Mucosa of gallbladder (tissue), 1 donor: ENCODE data around the gene RAX. TPM values are rescaled to one million over a fixed set of nuclear protein-coding genes. Genes with fewer than 3 reads are reported as not detected.

ENCODE experiments used
- DNase-seq: peaks from one replicate; pipeline ENCODE4 v3.0.0-alpha.2; 2020; ENCODE audit warnings: low spot score
- total RNA-seq: library from RNA; stranded (reverse); gene quantifications from one replicate; pipeline ENCODE4 v1.2.1, GENCODE V29; 2021
- donor health status: DM: no; HTN: no; CAD: no.

RAX gene
- total RNA-seq, 1 donor from 2014 or later, result not detected

- DNase-seq, result peak; percentile 52
Observed at GRCh38 chr18:59249199-59249774, 24.0 kb downstream of the RAX start.

GRCh38 chr18:59246796-59247195 is 26.5 kb downstream of the RAX start:
- DNase-seq, result no peak

GRCh38 chr18:59242906-59243305 is 30.3 kb downstream of the RAX start:
- DNase-seq, result no peak

- DNase-seq, result no peak
Observed at GRCh38 chr18:59239642-59240041, 33.6 kb downstream of the RAX start.

- no peak for DNase-seq
Observed at GRCh38 chr18:59238385-59238784, 34.9 kb downstream of the RAX start.

- DNase-seq, result no peak
Observed at GRCh38 chr18:59233017-59233410, 40.2 kb downstream of the RAX start.

- no peak for DNase-seq
Observed at GRCh38 chr18:59232309-59233016, 40.8 kb downstream of the RAX start.

- no peak for DNase-seq
Observed at GRCh38 chr18:59231877-59232276, 41.4 kb downstream of the RAX start.

GRCh38 chr18:59231114-59231513 is 42.1 kb downstream of the RAX start:
- DNase-seq, result no peak

GRCh38 chr18:59229701-59230443 is 43.4 kb downstream of the RAX start:
- DNase-seq, result no peak

- no peak for DNase-seq
Observed at GRCh38 chr18:59229191-59229590, 44.1 kb downstream of the RAX start.

- no peak for DNase-seq
Observed at GRCh38 chr18:59228351-59228750, 44.9 kb downstream of the RAX start.

GRCh38 chr18:59222341-59222740 is 50.9 kb downstream of the RAX start:
- DNase-seq, result no peak

- no peak for DNase-seq
Observed at GRCh38 chr18:59220784-59221765, 52.2 kb downstream of the RAX start.

GRCh38 chr18:59220164-59220783 is 53.0 kb downstream of the RAX start:
- DNase-seq, result no peak

GRCh38 chr18:59219672-59220163 is 53.5 kb downstream of the RAX start, which contains the start of gene GRP:
GRP (plus strand) TSS chr18:59220158; CDS start chr18:59220266, 108 bp downstream.
- no peak for DNase-seq

- DNase-seq, result no peak
Observed at GRCh38 chr18:59218018-59218417, 55.2 kb downstream of the RAX start.
